ENCODE measurements around the gene KRTAP9-3.
"Not testable (repeated sequence)": the region's sequence is repeated elsewhere in the genome, so short reads cannot be mapped to it uniquely, and the experiment has no call there.

KRTAP9-3 gene

DNA sequence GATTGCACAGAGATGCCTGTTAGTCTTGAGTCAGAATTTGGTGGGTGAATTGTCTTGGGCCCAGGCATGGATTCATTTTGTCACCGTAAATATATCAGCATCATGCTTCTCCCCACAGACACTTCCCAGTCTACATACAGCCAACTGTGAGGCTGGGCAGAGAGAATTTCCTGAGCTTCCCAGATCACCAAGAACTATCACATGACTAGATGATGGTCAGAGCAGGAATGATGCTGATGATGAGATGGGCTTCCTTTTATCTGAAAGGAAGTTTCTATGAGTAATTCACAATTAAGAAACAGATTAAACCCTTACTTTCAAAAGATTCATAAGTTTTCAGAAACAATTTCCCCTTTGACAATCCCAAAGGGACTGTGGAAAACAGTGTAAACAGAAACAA is 22.6 kb downstream of the KRTAP9-3 start:
- no peak for DNase-seq

DNA sequence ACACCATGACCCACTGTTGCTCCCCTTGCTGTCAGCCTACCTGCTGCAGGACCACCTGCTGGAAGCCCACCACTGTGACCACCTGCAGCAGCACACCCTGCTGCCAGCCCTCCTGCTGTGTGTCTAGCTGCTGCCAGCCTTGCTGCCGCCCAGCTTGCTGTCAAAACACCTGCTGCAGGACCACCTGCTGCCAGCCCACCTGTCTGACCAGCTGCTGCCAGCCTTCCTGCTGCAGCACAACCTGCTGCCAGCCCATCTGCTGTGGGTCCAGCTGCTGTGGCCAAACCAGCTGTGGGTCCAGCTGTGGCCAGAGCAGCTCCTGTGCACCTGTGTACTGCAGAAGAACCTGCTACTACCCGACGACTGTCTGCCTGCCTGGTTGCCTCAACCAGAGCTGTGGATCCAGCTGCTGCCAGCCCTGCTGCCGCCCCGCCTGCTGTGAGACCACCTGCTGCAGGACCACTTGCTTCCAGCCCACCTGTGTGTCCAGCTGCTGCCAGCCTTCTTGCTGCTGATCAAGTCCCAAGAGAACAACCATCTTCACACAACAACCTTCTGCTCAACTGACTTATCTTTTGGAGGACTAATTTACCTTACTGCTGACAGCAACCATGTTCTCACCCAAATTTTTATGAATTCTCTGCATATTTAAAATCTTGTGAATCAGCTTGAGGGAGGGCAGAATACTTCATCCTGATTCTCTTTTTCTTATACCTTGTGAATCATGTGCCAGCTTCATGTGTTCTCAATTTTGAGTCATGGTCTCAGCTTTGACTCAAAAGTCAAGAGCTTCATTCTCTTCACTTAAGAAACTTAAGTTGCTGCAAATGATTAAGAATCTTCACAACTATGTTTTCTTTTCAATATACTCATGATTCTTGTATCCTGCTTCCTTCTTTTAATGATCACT is 23.4 kb downstream of the KRTAP9-3 start, which contains the start of gene KRTAP9-9:
Gene KRTAP9-9, plus strand, starts transcription at position 4 of the 910 bp plus-strand sequence.
- DNase-seq, result not testable (repeated sequence)

GRCh38 chr17:41256291-41256685 is 24.0 kb downstream of the KRTAP9-3 start:
- no peak for DNase-seq

DNA sequence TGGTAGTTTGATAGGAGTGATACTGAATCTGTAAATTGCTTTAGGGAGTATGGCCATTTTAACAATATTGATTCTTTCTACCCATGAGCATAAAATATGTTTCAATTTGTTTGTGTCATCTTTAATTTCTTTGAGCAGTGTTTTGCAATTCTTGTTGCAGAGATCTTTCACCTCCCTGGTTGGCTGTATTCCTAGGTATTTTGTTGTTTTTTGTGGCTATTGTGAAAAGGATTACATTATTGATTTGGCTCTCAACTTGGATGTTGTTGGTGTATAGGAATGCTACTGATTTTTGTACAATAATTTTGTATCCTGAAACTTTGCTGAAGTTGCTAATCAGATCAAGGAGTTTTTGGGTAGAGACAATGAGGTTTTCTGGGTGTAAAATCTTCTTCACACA is 26.2 kb downstream of the KRTAP9-3 start:
- no peak for DNase-seq

DNA sequence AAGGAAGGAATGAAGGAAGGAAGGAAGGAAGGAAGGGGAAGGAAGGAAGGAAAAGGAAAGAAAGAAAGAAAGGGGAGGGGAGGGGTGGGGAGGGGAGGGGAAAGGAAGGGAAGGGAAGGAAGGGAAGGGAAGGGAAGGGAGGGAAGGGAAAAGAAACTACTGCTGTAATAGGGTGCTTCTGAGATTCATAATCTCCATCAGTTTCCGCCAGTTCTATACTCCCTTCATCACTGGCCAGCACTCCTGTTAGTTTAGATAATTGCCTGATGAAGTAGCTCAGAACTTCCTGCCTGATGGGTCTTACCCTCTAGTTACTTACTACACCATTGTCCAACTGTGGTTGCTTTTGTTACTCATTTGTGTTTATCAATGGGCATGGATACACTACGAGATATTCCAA is 31.0 kb downstream of the KRTAP9-3 start:
- no peak for DNase-seq

DNA sequence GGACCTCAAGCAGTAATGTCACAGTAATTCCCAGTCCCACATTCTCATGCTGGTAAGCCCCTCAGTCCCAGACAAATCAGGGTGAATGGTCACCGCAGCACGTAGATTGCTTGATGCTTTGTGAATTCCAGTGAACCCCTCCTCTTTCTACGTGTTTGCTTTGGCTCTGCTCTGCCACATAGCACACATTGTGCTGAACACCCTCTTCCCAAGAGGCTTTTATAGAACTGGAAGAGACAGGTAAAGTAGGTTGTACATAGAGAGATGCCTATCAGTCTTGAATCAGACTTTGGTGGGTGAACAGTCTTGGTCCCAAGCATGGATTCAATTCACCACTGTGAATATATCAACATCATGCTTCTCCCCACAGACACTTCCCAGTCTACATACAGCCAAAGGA is 32.4 kb downstream of the KRTAP9-3 start:
- no peak for DNase-seq

DNA sequence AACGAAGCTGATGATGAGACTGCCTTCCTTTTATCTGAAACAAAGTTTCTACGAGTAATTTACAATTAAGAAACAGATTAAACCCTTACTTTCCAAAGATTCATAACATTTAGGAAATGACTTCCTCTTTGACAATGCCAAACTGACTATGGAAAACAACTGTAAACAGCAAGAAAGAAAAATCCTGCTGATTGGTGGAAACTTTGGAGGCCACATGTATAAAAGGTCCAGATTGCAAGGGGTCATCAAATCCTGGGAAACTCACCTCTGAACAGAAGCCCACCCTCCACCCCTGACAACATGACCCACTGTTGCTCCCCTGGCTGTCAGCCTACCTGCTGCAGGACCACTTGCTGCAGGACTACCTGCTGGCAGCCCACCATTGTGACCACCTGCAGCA is 32.8 kb downstream of the KRTAP9-3 start, which contains the start of gene KRTAP9-6:
Gene KRTAP9-6, plus strand, starts transcription at position 301 of the 400 bp plus-strand sequence. Its CDS starts 0 bp downstream, at position 301.
- DNase-seq, result no peak

GRCh38 chr17:41267711-41268110 is 35.5 kb downstream of the KRTAP9-3 start:
- DNase-seq, result peak; percentile 2

GRCh38 chr17:41271323-41271722 is 39.1 kb downstream of the KRTAP9-3 start:
- not testable (repeated sequence) for DNase-seq

DNA sequence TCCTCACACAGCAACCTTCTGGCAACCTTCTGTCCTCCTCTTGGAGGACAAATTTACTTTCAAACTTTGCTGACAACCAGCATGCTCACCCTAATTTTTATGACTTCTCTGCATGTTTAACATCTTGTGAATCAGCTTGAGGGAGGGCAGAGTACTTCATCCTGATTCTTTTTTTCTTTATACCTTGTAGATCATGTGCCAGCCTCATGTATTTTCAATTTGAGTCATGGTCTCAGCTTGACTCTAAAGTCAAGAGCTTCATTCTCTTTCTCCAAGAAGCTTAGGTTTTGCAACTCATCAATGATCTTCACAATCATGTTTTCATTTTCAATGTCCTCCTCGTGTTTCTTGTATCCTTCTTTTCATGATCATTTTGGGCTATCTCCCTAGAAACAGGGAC is 39.6 kb downstream of the KRTAP9-3 start:
- DNase-seq, result no peak

- not testable (repeated sequence) for DNase-seq
These were observed 43.5 kb downstream of the KRTAP9-3 start, which contains the start of gene KRTAP9-7 for GRCh38 chr17:41275648-41276190. KRTAP9-7 (plus strand) TSS chr17:41275698; CDS start chr17:41275698, 0 bp downstream.

GRCh38 chr17:41278176-41278955 is 46.1 kb downstream of the KRTAP9-3 start:
- DNase-seq, result no peak

All from hematopoietic multipotent progenitor cell treated with erythropoietin and hydrocortisone succinate and interleukin-3 and kit ligand, for 6 days (in vitro differentiated cells).